ENCODE measurements around the gene HSPB7. TPM values are rescaled to one million over a fixed set of nuclear protein-coding genes. Genes with fewer than 3 reads are reported as not detected.

Gene HSPB7
- total RNA-seq: not detected
- total RNA-seq (2013): not detected

- Mint-ChIP-seq H3K9me3 (no peaks in the 10 kb centered on the region), H3K27me3 (ENCODE audit: low read depth in 2 of 2) (no peaks in the 10 kb centered on the region), H3K4me1 (peaks cover 0 to 4% of the 10 kb centered on the region in 2 donors), H3K27ac (no peak within 1 kb of the TSS), H3K4me3 (no peak within 1 kb of the TSS), H3K36me3 (no peaks in the 10 kb centered on the region)
- intact Hi-C loops (cut with micrococcal nuclease): no loop called here
- 80% methylated on average over 37 of the region's 37 CpGs for WGBS (ENCODE audit: insufficient coverage)
- no peak for DNase-seq
- Histone ChIP-seq H3K4me3 (ENCODE audit: low read length) (no peak within 1 kb of the TSS), H3K4me1 (ENCODE audit: control insufficient read depth, insufficient read depth, low read length) (peaks cover 7% of the 10 kb centered on the region), H3K9me3 (ENCODE audit: control insufficient read depth, insufficient read depth, low read length) (no peaks in the 10 kb centered on the region), H3K27me3 (ENCODE audit: control insufficient read depth, insufficient read depth, low read length) (no peaks in the 10 kb centered on the region), H3K27ac (ENCODE audit: low read length) (no peak within 1 kb of the TSS), H3K36me3 (ENCODE audit: control insufficient read depth, insufficient read depth, low read length) (no peaks in the 10 kb centered on the region)
- ATAC-seq: no peak
- TF ChIP-seq, protein P1, sequence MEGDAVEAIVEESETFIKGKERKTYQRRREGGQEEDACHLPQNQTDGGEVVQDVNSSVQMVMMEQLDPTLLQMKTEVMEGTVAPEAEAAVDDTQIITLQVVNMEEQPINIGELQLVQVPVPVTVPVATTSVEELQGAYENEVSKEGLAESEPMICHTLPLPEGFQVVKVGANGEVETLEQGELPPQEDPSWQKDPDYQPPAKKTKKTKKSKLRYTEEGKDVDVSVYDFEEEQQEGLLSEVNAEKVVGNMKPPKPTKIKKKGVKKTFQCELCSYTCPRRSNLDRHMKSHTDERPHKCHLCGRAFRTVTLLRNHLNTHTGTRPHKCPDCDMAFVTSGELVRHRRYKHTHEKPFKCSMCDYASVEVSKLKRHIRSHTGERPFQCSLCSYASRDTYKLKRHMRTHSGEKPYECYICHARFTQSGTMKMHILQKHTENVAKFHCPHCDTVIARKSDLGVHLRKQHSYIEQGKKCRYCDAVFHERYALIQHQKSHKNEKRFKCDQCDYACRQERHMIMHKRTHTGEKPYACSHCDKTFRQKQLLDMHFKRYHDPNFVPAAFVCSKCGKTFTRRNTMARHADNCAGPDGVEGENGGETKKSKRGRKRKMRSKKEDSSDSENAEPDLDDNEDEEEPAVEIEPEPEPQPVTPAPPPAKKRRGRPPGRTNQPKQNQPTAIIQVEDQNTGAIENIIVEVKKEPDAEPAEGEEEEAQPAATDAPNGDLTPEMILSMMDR (IDR thresholded peaks at IDR 0.05): no peak
These were observed at the start of gene HSPB7 for GRCh38 chr1:16017461-16018303. TSS of gene HSPB7 (minus strand) at chr1:16018043. CDS start at chr1:16017963, 80 bp downstream.

- Mint-ChIP-seq H3K27me3 (ENCODE audit: low read depth in 2 of 2) (peaks cover 6 to 22% of the 10 kb centered on the region in 2 donors), H3K27ac (no peak overlapping the region), H3K4me1 (peaks cover 21 to 32% of the 10 kb centered on the region in 2 donors), H3K4me3 (no peak overlapping the region), H3K9me3 (no peaks in the 10 kb centered on the region), H3K36me3 (no peaks in the 10 kb centered on the region)
- no peak overlapping the region for H3K27ac ChIP-seq (ENCODE audit: low read length)
- peaks cover 34% of the 10 kb centered on the region for H3K4me1 ChIP-seq (ENCODE audit: control insufficient read depth, insufficient read depth, low read length)
- 62% methylated on average over 6 of the region's 6 CpGs for WGBS (ENCODE audit: insufficient coverage)
- DNase-seq: no peak
- TF ChIP-seq, protein P1 (IDR thresholded peaks at IDR 0.05): no peak
- intact Hi-C loops (cut with micrococcal nuclease): no loop called here
- H3K4me3 ChIP-seq (ENCODE audit: low read length): no peak overlapping the region
- no peak for ATAC-seq
- no peaks in the 10 kb centered on the region for H3K9me3 ChIP-seq (ENCODE audit: control insufficient read depth, insufficient read depth, low read length)
- no peaks in the 10 kb centered on the region for H3K36me3 ChIP-seq (ENCODE audit: control insufficient read depth, insufficient read depth, low read length)
- no peaks in the 10 kb centered on the region for H3K27me3 ChIP-seq (ENCODE audit: control insufficient read depth, insufficient read depth, low read length)
These were observed 49.4 kb upstream of the HSPB7 start for GRCh38 chr1:16067127-16067768.

DNA sequence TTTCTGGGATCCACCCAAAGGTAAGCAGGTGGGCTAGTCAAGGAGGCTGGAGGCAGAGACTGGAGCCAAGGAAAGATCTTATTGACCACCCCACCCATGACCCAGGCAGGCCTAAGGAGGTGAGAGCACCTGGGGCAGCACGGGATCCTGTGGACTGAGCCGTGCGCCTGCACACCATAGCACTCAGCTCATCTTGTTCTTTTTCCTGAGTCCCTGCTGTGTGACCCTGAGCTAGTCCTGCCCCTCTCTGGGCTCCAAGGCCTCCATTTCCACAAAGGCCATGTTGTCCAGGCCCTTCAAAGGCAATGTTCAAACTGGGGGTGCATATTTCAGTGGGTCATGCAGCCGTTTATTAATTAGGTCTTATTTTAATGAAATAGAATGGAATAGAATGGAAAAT lies 48.4 kb upstream of the HSPB7 start:
- no peaks in the 10 kb centered on the region for H3K36me3 Mint-ChIP-seq
- Histone ChIP-seq H3K4me3 (ENCODE audit: low read length) (no peak overlapping the region), H3K27ac (ENCODE audit: low read length) (no peak overlapping the region), H3K36me3 (ENCODE audit: control insufficient read depth, insufficient read depth, low read length) (no peaks in the 10 kb centered on the region), H3K9me3 (ENCODE audit: control insufficient read depth, insufficient read depth, low read length) (no peaks in the 10 kb centered on the region), H3K4me1 (ENCODE audit: control insufficient read depth, insufficient read depth, low read length) (peaks cover 32% of the 10 kb centered on the region), H3K27me3 (ENCODE audit: control insufficient read depth, insufficient read depth, low read length) (no peaks in the 10 kb centered on the region)
- no peak for ATAC-seq
- no peak overlapping the region for H3K4me3 Mint-ChIP-seq
- H3K9me3 Mint-ChIP-seq: no peaks in the 10 kb centered on the region
- TF ChIP-seq, protein P1 (IDR thresholded peaks at IDR 0.05): no peak
- peaks cover 21 to 32% of the 10 kb centered on the region in 2 donors for H3K4me1 Mint-ChIP-seq
- 86% methylated on average over 4 of the region's 4 CpGs for WGBS (ENCODE audit: insufficient coverage)
- peaks cover 6 to 18% of the 10 kb centered on the region in 2 donors for H3K27me3 Mint-ChIP-seq (ENCODE audit: low read depth in 2 of 2)
- DNase-seq: no peak
- intact Hi-C loops (cut with micrococcal nuclease): no loop called here
- no peak overlapping the region for H3K27ac Mint-ChIP-seq
